HG03064 (cell line): ENCODE data around the gene CISH.

Experiments
- ATAC-seq: cut with Tn5 transposase; IDR thresholded peaks from one replicate; pipeline ENCODE4 v1.9.1; 2021; ENCODE audit warnings: low read depth; ENCODE audit not compliant: unreplicated experiment

The CISH gene

DNA sequence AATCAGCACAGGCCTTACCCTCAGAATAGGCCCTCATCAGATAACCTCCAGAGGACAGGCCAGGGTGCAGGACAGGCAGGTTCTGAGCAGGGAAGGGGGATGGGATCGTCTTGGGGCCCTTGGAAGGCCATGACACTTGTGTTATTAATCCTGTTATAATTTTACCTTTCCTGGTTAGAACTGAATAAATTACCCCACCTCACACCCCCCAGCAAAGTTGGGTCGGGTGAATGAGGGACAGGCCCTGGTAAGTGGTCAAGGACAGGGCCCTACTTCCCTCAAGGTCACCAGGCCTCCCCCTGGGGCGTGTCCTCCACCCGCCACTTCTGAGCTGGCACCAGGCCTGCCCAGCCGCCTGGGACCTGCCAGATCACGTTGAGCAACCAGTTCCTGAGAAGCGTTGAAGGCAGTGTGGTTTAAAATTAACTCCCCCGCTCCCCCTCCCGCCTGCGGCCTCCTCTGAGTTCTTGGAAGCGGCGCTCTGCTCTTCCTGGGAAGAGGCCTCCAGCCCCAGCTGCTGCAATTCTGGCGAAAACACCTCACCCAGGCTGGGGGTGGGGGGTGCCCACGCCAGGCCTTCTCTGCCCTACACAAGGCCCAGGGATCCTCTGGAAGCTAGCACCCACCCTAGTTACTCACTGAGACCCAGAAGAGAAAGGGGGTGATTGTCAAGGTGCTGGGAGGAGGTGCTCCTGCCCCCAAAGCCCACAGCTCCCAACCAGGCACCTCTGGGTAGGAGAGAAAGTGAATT is 10.6 kb downstream of the CISH start:
- peak; percentile 83 for ATAC-seq

- ATAC-seq = no peak
Observed at GRCh38 chr3:50600141-50600753, 11.3 kb downstream of the CISH start.

DNA sequence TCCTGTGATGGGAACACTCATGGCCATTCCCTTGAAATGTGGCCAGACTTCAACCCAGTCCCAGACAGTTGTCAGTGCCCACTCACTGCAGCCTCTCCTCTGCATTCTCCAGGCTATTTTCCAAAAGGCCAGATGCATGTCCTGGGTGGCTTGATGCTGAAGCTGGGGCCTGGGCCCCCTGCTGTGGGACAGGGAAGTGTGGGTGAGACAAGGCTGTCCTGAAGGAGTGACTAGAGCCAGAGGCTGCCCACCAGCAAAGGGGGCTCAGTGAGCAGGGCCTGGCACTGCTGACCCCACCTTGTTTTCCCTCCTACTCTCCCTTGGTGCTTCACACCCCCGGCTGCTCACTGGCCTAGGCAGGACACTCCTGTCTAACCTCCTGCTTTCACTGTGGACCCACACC is 11.9 kb downstream of the CISH start:
- ATAC-seq = no peak

GRCh38 chr3:50599115-50599715 is 12.4 kb downstream of the CISH start:
- no peak for ATAC-seq

DNA sequence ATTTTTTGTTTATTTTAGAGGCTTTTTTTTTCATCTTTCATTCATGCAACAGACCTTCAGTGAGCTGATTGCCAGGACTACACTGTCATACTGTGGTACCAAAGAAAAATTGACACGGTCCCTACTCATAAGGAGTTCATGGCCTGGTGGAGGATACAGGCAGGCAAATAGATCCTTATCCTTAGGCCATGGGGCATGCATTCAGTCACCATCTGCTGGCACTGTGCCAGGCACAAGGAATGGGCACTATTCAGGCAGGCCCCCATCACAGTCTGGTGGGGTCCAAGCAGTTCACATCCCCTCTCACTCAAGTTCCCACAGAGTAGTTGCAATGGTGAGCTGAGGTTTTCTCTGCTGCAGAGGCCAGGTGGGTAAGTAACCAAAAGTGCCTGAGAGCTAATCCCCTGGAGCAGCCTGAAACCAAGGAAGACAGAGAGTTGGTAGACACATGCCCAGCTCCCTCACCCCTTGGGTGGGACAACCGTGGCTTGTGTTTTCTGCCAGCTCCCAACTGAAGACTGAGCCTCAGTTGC is 17.3 kb downstream of the CISH start:
- no peak for ATAC-seq

- ATAC-seq = no peak
Observed at GRCh38 chr3:50592568-50592967, 19.0 kb downstream of the CISH start.

DNA sequence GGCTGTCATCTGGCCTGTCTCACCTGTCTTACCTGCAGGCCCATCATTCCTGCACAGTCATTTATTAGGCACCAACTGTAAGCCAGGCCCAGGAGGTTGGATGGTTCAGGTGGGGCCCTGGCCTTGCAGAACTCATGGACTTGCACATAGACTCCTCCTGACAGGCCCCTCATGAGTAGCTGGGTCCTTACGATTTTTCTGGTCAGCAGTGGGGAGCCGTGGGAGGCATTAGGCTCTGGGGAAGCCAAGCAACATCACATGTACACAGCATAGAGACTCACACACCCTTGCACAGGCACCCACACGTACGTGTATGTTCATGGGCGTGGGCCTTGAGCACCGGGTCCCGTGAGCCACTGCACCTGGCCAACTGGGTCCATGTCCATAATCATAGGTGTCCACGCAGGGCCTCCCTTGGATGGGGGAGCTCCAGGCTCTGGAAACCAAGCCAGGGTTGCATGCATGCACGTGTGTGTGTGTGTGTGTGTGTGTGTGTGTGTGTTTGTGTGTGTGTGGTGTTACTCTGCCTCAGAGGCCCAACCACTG is 20.3 kb downstream of the CISH start:
- no peak for ATAC-seq

- ATAC-seq = no peak
Observed at GRCh38 chr3:50588759-50589433, 22.7 kb downstream of the CISH start.

DNA sequence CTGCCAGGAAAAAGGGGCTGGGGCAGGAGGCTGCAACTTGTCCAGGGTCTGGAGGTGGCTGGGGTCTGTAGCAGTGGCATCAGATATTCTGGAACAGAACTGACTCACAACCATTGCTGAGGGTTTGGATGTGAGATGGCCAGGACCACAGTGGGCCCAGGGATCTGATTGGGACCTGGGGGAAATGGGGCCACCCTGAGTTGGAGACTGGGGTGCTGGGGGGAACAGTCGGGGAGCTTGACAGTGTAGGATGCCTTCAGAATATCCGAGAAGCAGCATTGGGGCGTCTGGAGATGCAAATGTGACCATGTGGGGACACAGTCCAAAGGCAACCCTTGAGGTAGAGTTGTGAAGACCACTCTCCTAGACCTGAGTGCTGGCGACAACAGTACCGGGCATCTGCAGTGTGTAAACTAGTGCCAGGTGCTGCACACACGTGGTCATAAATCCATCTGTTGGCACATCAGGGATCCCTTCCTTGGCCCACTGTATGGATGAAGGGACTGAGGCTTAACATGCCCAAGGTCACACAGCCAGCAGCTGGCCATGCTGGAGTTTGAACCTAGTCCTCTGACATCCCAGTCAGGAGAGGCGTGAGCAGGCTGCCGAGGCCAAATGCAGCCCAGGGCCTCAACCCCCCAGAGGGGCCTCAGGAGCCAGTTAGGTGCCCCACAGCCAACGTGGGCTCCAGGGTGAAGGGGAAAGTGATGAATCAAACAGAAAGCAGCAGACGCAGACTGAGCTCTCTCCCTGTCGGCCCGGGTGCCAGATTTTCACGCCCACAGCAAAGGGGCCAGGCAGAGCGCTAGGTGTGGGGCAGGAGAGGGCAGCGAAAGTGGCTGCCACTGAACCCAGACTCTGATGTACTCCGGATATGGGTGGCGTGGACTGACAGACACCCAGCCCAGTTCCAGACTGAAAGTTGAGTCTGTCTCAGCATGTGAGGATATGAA is 23.5 kb downstream of the CISH start:
- no peak for ATAC-seq

GRCh38 chr3:50587373-50587772 is 24.2 kb downstream of the CISH start:
- ATAC-seq = no peak

GRCh38 chr3:50586763-50587070 is 24.9 kb downstream of the CISH start:
- no peak for ATAC-seq

DNA sequence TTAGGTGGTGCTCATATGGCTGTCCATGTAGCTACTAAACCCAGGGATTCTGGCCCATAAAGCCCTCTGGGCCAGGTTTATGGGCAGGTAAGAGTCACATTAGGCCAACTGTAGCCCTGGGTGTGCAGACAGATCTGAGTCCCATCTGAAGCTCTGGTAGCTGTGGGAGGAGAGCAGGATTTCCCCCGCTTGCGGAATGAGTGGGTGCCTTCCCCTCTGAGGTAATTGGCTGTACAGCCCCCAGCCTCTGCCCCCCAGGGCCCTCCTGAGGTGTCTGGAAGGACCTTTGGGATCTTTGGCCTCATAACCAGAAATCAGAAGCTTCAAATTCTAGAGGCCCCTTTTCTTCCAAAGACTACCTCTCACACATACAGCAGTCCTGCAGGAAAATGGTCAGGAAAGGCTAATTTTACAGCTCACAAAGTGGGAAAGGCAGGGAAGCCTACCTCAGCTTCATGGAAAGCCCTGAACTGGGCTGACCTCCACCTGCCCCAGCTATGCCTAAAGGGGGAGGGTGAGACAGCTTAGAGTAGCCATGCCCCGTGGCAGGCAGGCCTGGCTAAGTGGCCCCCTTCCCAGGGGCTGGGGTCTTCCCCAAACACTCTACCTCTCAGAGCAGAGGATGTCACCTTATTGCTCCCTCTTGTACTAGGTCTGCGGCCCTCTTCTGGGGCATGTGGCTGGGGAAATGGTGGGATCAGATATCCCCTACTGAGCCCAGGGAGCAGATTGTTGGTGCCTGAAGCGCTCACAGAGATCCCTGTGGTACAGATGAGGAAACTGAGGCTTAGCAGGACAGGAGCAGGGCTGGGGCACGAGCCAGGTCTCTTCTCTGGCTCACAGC is 25.4 kb downstream of the CISH start:
- no peak for ATAC-seq

GRCh38 chr3:50584391-50584790 is 27.2 kb downstream of the CISH start:
- ATAC-seq = no peak

DNA sequence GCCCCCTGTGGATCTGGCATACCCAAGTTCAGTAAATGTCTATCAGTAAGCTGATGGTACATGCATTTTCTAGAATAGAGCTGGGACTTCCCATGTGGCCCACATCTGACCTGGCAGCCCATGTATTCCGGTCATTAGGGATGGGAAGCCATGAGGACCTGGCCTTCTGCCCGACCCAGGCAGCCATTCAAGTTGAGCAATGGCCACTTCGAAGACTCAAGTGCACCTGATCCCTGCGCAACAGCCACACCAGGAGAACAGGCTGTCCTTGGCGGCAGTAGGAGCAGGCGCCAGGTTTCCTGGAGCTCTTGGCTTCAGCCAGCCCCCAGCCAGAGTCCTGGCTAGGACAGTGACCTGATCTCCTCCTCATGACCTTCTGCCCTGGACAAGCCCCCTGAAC is 27.7 kb downstream of the CISH start:
- no peak for ATAC-seq

DNA sequence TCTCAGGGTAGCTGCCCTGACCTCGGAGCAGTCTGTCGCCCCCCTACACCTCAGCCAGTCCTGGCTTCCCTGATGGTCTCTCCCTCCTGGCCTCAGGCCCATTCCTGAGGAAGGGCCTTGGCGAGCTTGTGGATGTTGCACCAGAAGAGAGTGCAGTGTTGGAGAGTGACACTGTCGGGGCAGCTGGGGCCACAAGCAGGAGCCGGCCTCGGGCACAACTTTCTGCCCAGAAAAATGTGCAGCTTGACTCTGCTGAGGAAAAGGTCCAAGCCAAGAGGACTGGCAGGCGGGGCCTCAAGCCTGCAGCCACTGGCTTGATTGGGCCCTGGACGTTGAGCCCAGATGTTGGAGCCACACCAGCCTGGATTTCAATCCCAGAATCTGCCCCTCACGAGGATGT is 29.5 kb downstream of the CISH start:
- no peak for ATAC-seq

- ATAC-seq = no peak
Observed at GRCh38 chr3:50581459-50581842, 30.1 kb downstream of the CISH start.

DNA sequence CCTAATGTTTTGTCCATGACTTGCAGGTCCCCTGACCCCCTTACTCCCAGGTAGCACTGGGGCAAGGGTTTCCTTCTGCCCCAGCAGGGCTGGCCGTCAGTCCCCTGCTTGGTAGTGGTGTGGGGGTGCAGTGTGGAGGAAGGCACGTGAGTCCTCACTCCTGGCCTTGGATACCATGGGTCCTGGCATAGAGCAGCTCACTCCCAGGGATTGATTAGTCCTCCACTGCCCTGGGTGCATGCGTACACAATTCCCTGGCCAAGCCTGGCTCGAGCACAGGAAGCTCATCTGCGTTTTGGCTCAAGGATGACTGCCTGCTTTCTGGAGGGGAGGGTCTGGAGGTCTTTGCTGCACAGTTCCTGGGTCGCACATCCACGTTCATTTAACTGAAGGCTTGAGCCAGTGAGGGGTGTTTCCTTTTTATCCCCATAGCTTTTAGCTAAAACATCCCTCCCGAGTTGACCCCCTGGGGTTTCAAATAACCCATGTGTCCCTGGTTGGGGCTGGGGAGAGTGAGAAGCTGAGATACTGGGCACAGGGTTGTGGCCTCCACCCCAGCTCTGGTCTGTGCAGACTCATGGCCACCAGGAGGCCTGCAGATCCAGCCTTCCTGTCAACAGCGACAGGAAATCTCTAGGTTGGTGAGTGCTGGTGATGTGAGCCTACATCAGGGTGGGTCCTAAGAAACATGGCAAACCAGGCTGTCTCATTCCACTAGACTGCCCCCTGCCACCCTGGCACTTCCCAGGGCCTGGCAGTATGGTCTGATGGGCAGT is 30.7 kb downstream of the CISH start:
- ATAC-seq = no peak

DNA sequence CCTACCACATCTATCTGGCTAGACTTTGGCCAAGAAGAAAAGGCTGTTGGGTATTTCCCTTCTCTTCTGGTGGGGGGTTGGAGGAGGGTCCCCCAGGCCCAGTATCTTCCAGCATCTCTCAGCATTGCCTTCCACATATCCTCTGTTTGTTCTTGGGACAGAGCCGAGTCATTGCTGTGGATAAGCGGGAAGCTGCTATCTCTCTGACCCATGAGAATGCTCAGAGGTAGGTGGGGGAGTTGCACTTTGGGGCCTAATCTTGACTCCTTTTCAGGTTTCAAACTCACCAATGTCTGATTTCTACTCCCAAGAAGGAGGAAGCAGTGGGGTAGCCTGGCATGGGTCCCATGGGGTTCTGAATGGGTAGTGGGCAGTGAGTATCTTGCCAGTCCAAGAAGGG is 34.2 kb downstream of the CISH start:
- ATAC-seq = no peak
